Nephron (organoid): ENCODE data around the gene ASTN1.

Experiments
- H3K27ac Mint-ChIP-seq, 3 experiments: 2 replicates each; pipeline ENCODE4 v1.8.0; 2020; ENCODE audit warnings: mixed read lengths in 3 of 3, mild to moderate bottlenecking in 2 of 3, moderate library complexity in 1 of 3
- H3K27me3 Mint-ChIP-seq: 2 replicates; pipeline ENCODE4 v1.8.0; 2021; ENCODE audit warnings: low read depth, mild to moderate bottlenecking, moderate library complexity, mixed read lengths
- H3K36me3 Mint-ChIP-seq: 2 replicates; pipeline ENCODE4 v1.8.0; 2020; ENCODE audit warnings: low read depth, mixed read lengths
- H3K4me1 Mint-ChIP-seq: 2 replicates; pipeline ENCODE4 v1.8.0; 2020; ENCODE audit warnings: mixed read lengths
- H3K4me3 Mint-ChIP-seq, 3 experiments: 2 replicates each; pipeline ENCODE4 v1.8.0; 2020; ENCODE audit warnings: mild to moderate bottlenecking in 3 of 3, mixed read lengths in 3 of 3, moderate library complexity in 2 of 3
- H3K9me3 Mint-ChIP-seq: 2 replicates; pipeline ENCODE4 v1.8.0; 2020; ENCODE audit warnings: mixed read lengths
- CTCF ChIP-seq, 3 experiments: fragments of 200-600 bp; sonication (generic); IDR thresholded peaks; one replicate each; pipeline ENCODE4 v1.5.0; 2021; ENCODE audit warnings: antibody characterized with exemption in 3 of 3; ENCODE audit not compliant: unreplicated experiment in 3 of 3

Gene ASTN1

DNA sequence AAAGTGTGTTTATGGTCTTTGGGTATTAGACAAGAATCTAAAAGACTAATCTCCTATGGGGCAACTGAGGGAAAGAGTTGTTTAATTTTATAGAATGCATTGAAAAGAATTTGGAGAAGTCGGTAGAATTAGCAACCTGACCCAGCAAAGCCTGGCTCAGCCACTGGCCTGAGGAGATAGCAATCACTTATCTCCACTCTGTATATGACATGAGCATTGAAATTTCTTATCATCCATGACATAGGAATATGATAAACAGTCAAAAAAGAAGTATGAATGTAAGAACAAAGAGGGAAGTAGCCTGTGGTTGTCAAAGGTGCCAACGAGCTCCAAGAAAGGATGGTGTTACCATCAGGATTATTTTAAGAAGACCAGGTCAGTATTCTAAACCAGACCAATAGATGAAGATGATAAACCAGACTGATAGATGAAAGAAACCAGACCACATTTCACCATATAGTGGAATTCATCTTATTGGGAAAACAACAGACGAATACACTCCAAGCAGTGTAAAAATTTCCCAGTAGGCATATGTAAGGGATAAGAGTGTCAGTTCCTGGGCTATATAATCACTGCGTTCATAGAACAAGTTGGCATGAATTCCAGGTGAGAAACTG is 35.7 kb downstream of the ASTN1 start:
- Mint-ChIP-seq H3K27ac (no peak overlapping the region), H3K27me3 (peaks cover 8% of the 10 kb centered on the region)
- no peak for TF ChIP-seq CTCF (IDR thresholded peaks at IDR 0.05; ENCODE audit: unreplicated experiment in 3 of 3)

GRCh38 chr1:177126267-177126666 is 38.2 kb downstream of the ASTN1 start:
- TF ChIP-seq CTCF (IDR thresholded peaks at IDR 0.05; ENCODE audit: unreplicated experiment in 3 of 3), result no peak
- no peaks in the 10 kb centered on the region for H3K9me3 Mint-ChIP-seq
- H3K36me3 Mint-ChIP-seq, result peaks cover 7% of the 10 kb centered on the region
- H3K4me3 Mint-ChIP-seq, result no peak overlapping the region
- peaks cover 6% of the 10 kb centered on the region for H3K27me3 Mint-ChIP-seq
- H3K27ac Mint-ChIP-seq, result no peak overlapping the region
- peaks cover 15% of the 10 kb centered on the region for H3K4me1 Mint-ChIP-seq

More for the DNA sequence above, 35.7 kb downstream of the ASTN1 start:
- no peaks in the 10 kb centered on the region for H3K9me3 Mint-ChIP-seq
- H3K4me1 Mint-ChIP-seq, result peaks cover 8% of the 10 kb centered on the region
- no peak overlapping the region for H3K4me3 Mint-ChIP-seq
- peaks cover 7% of the 10 kb centered on the region for H3K36me3 Mint-ChIP-seq

GRCh38 chr1:177124577-177125278 is 39.8 kb downstream of the ASTN1 start:
- Mint-ChIP-seq H3K27me3 (peaks cover 6% of the 10 kb centered on the region), H3K36me3 (peaks cover 7% of the 10 kb centered on the region), H3K4me3 (no peak overlapping the region), H3K4me1 (peaks cover 15% of the 10 kb centered on the region), H3K9me3 (no peaks in the 10 kb centered on the region), H3K27ac (peak overlapping the region in 1 of 3 experiments; percentile 58)
- TF ChIP-seq CTCF (IDR thresholded peaks at IDR 0.05; ENCODE audit: unreplicated experiment in 3 of 3), result no peak

DNA sequence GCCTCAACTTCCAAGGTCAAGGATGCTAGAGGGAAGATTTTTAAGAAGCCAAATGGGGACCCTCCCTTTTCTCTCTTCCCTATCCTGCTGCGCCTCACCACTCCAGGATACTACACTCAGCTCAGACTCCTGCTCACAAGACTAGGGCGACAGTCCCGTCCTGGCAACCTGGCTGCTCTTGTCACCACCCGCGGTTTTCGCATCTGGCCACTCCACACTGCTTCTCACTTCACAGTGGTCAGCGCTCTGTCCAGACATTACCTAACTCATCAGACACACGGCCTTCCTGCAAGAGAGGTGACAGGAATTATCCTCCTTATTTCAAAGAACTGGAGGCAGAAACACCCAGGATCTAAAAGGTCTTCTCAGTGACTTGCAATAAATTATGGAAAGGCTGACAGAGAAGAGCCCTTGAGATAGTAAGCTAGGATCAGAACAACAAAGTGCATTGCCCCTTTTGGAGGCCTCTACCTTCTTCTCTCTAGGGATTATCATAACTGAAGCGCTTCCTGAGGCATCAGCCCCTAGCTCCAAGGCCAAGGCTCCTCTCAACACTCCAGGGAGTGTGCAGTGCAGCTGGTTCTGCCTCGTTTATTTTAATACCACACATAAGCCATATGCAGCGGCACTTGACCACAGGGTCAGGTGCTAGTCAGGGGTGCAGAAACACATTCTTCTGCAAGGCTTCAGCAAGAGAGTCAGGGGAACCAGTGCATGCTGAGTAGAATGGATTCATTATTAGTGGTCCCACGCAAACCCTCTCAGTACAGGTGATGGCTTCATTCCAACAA is 41.9 kb downstream of the ASTN1 start:
- Mint-ChIP-seq H3K4me3 (no peak overlapping the region), H3K36me3 (peaks cover 3% of the 10 kb centered on the region)
- TF ChIP-seq CTCF (IDR thresholded peaks at IDR 0.05; ENCODE audit: unreplicated experiment in 3 of 3), result no peak

GRCh38 chr1:177119311-177119710 is 45.2 kb downstream of the ASTN1 start:
- Mint-ChIP-seq H3K27ac (no peak overlapping the region), H3K36me3 (no peaks in the 10 kb centered on the region), H3K9me3 (no peaks in the 10 kb centered on the region), H3K27me3 (peaks cover 3% of the 10 kb centered on the region), H3K4me3 (no peak overlapping the region), H3K4me1 (peaks cover 12% of the 10 kb centered on the region)
- TF ChIP-seq CTCF (IDR thresholded peaks at IDR 0.05; ENCODE audit: unreplicated experiment in 3 of 3), result no peak

More for the DNA sequence above, 41.9 kb downstream of the ASTN1 start:
- Mint-ChIP-seq H3K27me3 (peaks cover 6% of the 10 kb centered on the region), H3K27ac (no peak overlapping the region), H3K4me1 (peaks cover 15% of the 10 kb centered on the region), H3K9me3 (no peaks in the 10 kb centered on the region)
